ENCODE data around the gene IMMP2L.

- TF ChIP-seq POLR2AphosphoS5 (IDR thresholded peaks at IDR 0.05; ENCODE audit: low read depth, low read length) (no peak), TAF1 (IDR thresholded peaks at IDR 0.05; ENCODE audit: borderline replicate concordance, insufficient read depth, low read length) (no peak), SIN3A (IDR thresholded peaks at IDR 0.05; ENCODE audit: borderline replicate concordance, insufficient read depth, low read length) (no peak), FOXP2 (optimal IDR thresholded peaks at IDR 0.05; ENCODE audit: borderline replicate concordance, extremely low read depth, extremely low read length, insufficient read depth) (no peak)
- TF ChIP-seq, protein P1, sequence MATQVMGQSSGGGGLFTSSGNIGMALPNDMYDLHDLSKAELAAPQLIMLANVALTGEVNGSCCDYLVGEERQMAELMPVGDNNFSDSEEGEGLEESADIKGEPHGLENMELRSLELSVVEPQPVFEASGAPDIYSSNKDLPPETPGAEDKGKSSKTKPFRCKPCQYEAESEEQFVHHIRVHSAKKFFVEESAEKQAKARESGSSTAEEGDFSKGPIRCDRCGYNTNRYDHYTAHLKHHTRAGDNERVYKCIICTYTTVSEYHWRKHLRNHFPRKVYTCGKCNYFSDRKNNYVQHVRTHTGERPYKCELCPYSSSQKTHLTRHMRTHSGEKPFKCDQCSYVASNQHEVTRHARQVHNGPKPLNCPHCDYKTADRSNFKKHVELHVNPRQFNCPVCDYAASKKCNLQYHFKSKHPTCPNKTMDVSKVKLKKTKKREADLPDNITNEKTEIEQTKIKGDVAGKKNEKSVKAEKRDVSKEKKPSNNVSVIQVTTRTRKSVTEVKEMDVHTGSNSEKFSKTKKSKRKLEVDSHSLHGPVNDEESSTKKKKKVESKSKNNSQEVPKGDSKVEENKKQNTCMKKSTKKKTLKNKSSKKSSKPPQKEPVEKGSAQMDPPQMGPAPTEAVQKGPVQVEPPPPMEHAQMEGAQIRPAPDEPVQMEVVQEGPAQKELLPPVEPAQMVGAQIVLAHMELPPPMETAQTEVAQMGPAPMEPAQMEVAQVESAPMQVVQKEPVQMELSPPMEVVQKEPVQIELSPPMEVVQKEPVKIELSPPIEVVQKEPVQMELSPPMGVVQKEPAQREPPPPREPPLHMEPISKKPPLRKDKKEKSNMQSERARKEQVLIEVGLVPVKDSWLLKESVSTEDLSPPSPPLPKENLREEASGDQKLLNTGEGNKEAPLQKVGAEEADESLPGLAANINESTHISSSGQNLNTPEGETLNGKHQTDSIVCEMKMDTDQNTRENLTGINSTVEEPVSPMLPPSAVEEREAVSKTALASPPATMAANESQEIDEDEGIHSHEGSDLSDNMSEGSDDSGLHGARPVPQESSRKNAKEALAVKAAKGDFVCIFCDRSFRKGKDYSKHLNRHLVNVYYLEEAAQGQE (IDR thresholded peaks at IDR 0.05; ENCODE audit: insufficient read depth in 1 of 2, low read depth in 2 of 2, low read length in 2 of 2): no peak
Measured at GRCh38 chr7:111239437-111239836, 322.9 kb downstream of the IMMP2L start.
